Mesendoderm (in vitro differentiated cells): Measurements from ENCODE around the gene E2F3.

Experiments used
- DNase-seq: peaks from one replicate; pipeline ENCODE4 v3.0.0; 2013
- H2AK5ac ChIP-seq: 2 replicates; pipeline ENCODE4 v1.6.1; 2013; ENCODE audit warnings: low read length, inconsistent platforms
- H2BK120ac ChIP-seq: 2 replicates; pipeline ENCODE4 v1.6.1; 2013; ENCODE audit warnings: low read depth, mild to moderate bottlenecking, low read length, moderate library complexity, mixed read lengths
- H2BK15ac ChIP-seq: replicated peaks from 2 replicates; pipeline ENCODE4 v1.6.1; 2013; ENCODE audit warnings: low read depth, mild to moderate bottlenecking, moderate library complexity
- H2BK5ac ChIP-seq: 2 replicates; pipeline ENCODE4 v1.6.1; 2013; ENCODE audit warnings: low read length, inconsistent platforms
- H3K18ac ChIP-seq: 2 replicates; pipeline ENCODE4 v1.6.1; 2013; ENCODE audit warnings: mild to moderate bottlenecking, low read length, mixed read lengths
- H3K23ac ChIP-seq: one replicate; pipeline ENCODE4 v1.6.1; 2013; ENCODE audit warnings: low read length
- H3K27ac ChIP-seq: 2 replicates; pipeline ENCODE4 v1.5.1; 2013; ENCODE audit warnings: low read depth, mild to moderate bottlenecking, inconsistent platforms, low read length, moderate library complexity
- H3K27me3 ChIP-seq: 2 replicates; pipeline ENCODE4 v1.6.1; 2013; ENCODE audit warnings: low read length, control low read depth, mild to moderate bottlenecking, inconsistent platforms; ENCODE audit not compliant: insufficient read depth, poor library complexity
- H3K36me3 ChIP-seq: 2 replicates; pipeline ENCODE4 v1.6.1; 2013; ENCODE audit warnings: low read length, inconsistent platforms; ENCODE audit not compliant: control insufficient read depth, insufficient read depth
- H3K4ac ChIP-seq: one replicate; pipeline ENCODE4 v1.6.1; 2013; ENCODE audit warnings: low read depth, mild to moderate bottlenecking, low read length, moderate library complexity
- H3K4me1 ChIP-seq: 2 replicates; pipeline ENCODE4 v1.6.1; 2013; ENCODE audit warnings: low read depth, low read length, inconsistent platforms; ENCODE audit not compliant: control insufficient read depth
- H3K4me2 ChIP-seq: 2 replicates; pipeline ENCODE4 v1.6.1; 2013; ENCODE audit warnings: low read length
- H3K4me3 ChIP-seq: 2 replicates; pipeline ENCODE4 v1.5.1; 2013; ENCODE audit warnings: mild to moderate bottlenecking, low read length
- H3K56ac ChIP-seq: one replicate; pipeline ENCODE4 v1.6.1; 2013; ENCODE audit warnings: low read length
- H3K79me1 ChIP-seq: 2 replicates; pipeline ENCODE4 v1.6.1; 2013; ENCODE audit warnings: low read length, inconsistent platforms
- H3K79me2 ChIP-seq: 2 replicates; pipeline ENCODE4 v1.6.1; 2013; ENCODE audit warnings: mild to moderate bottlenecking, low read length; ENCODE audit not compliant: control insufficient read depth, insufficient read depth
- H3K9ac ChIP-seq: 2 replicates; pipeline ENCODE4 v1.6.1; 2013; ENCODE audit warnings: low read length, inconsistent platforms
- H4K5ac ChIP-seq: one replicate; pipeline ENCODE4 v1.6.1; 2013; ENCODE audit warnings: low read length
- H4K8ac ChIP-seq: one replicate; pipeline ENCODE4 v1.6.1; 2013; ENCODE audit warnings: low read depth, mild to moderate bottlenecking, control low read depth, low read length, moderate library complexity
- WGBS: extraction: QIAGEN DNeasy Blood & Tissue Kit; methylation state at CpG from one replicate; pipeline ENCODE4 v1.1.7; 2013; ENCODE audit warnings: low lambda C conversion rate, missing lambda C conversion rate; ENCODE audit not compliant: insufficient coverage; ENCODE audit errors: extremely low coverage; 5-methylcytosine and 5-hydroxymethylcytosine counted together

E2F3 gene

DNA sequence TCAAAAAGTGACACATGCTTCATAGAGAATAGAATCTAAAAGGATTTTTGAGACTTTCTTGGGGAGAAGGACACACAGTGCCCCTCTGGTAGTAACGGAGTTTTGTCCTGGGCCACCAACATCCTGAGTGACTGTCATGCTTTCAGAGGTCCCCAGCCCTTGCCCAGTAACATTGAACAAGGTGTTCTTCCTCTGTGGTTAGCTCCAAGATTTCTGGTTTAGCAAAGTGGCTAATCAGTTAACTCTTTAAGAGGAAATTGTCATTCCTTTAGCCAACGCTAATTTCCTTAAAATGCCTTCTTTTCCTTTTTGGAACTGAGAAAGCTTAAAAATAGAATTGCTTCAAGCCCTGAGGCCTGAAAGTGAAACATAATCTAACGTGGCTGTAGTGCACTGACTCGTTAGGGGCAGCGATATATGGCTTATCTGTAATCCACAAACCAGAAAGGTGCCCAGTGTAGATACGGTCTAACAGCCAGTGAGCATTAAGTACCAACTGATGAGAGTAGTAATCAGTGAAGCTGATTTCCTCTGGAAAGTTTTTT is 7.8 kb downstream of the E2F3 start:
- WGBS = no CpG with 5 or more reads among the region's 6 CpGs
- Histone ChIP-seq H3K27me3 (no peaks in the 10 kb centered on the region), H2BK5ac (no peak overlapping the region), H3K18ac (no peak overlapping the region), H3K4me1 (peaks cover 8% of the 10 kb centered on the region), H3K36me3 (no peaks in the 10 kb centered on the region), H3K79me2 (peaks cover 93% of the 10 kb centered on the region), H3K4me2 (no peak overlapping the region), H3K4me3 (no peak overlapping the region), H2BK15ac (no peak overlapping the region), H4K5ac (no peak overlapping the region), H3K23ac (no peak overlapping the region), H3K56ac (no peak overlapping the region), H2AK5ac (no peak overlapping the region), H2BK120ac (no peak overlapping the region), H3K27ac (no peak overlapping the region), H3K4ac (no peak overlapping the region), H3K9ac (no peak overlapping the region), H4K8ac (no peak overlapping the region), H3K79me1 (peaks cover 23% of the 10 kb centered on the region)
- no peak for DNase-seq

DNA sequence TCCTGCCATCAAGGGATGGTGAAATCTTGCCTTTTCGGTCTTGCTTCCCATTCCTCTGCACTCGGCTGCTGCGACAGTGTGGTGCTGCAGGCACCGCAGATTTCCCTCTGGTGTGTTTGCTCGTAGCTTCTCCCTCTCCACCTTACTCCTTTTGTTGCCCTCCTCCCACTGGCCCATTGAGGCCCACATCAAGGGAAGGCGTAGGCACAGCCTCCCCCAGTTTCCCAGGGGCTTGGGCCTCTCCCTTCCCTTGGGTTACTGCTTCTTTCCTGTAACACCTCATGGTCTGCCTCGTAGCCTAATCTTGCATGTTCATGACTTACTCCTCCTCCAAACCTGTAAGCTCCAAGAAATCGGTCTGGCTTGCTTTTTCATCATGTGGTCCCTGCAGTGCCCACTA is 9.9 kb downstream of the E2F3 start:
- no peak overlapping the region for H3K4me2 ChIP-seq
- H3K9ac ChIP-seq = no peak overlapping the region
- H3K4ac ChIP-seq = no peak overlapping the region
- H3K4me3 ChIP-seq = no peak overlapping the region
- H2BK5ac ChIP-seq = no peak overlapping the region
- H3K4me1 ChIP-seq = peaks cover 24% of the 10 kb centered on the region
- no peak overlapping the region for H3K27ac ChIP-seq
- no peak overlapping the region for H2BK120ac ChIP-seq
- no peak overlapping the region for H4K8ac ChIP-seq
- no peak overlapping the region for H3K18ac ChIP-seq
- peaks cover 96% of the 10 kb centered on the region for H3K79me2 ChIP-seq
- no peak overlapping the region for H2AK5ac ChIP-seq
- no peaks in the 10 kb centered on the region for H3K36me3 ChIP-seq
- no peak overlapping the region for H3K56ac ChIP-seq
- no peak overlapping the region for H2BK15ac ChIP-seq
- H3K23ac ChIP-seq = no peak overlapping the region
- no peak for DNase-seq
- no peak overlapping the region for H4K5ac ChIP-seq
- WGBS = no CpG with 5 or more reads among the region's 8 CpGs
- H3K27me3 ChIP-seq = no peaks in the 10 kb centered on the region
- peaks cover 29% of the 10 kb centered on the region for H3K79me1 ChIP-seq

DNA sequence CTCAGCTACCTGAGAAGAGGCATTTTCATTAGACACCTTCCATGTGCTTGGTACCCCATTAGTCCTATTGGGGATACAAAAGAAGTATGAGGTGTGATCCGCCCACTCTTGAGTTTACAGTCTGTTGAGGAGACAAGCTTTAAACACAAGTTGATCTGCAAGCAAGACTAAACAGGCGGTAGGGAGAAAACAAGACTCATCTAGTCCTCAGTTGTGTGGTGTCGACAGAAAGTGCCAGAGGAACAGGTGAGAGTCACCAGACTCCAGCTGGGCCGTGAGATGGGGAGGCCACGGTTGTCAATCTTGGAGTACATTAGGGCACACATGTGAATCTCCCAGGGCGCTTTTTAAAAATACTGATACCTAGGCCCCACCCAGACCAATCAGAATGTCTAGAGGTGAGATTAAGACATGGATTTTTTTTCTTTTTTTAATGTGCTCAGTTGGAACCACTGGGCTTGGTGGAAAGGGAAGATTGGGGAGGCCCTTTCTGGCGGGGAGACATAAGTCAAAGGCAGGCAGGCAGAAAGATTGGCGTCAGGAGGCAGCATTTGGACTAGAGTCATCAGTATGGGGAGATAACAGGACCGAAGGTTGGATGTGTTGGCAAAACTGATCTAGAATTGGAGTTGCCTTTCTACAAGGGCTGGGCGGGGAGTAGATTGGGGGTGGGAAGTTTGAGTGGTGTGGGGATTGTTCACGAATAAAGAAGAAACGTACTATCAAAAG is 10.4 kb downstream of the E2F3 start:
- H2BK120ac ChIP-seq = no peak overlapping the region
- H3K27ac ChIP-seq = no peak overlapping the region
- no peak overlapping the region for H3K18ac ChIP-seq
- H3K4ac ChIP-seq = no peak overlapping the region
- no peak overlapping the region for H3K56ac ChIP-seq
- H2BK5ac ChIP-seq = no peak overlapping the region
- no peak overlapping the region for H3K4me3 ChIP-seq
- H3K9ac ChIP-seq = no peak overlapping the region
- H3K79me1 ChIP-seq = peaks cover 28% of the 10 kb centered on the region
- no peak overlapping the region for H4K8ac ChIP-seq
- H3K4me2 ChIP-seq = no peak overlapping the region
- no peak overlapping the region for H2BK15ac ChIP-seq
- H3K27me3 ChIP-seq = no peaks in the 10 kb centered on the region
- H4K5ac ChIP-seq = no peak overlapping the region
- H3K36me3 ChIP-seq = no peaks in the 10 kb centered on the region
- 100% methylated on average over 2 of the region's 12 CpGs for WGBS
- no peak for DNase-seq
- H2AK5ac ChIP-seq = no peak overlapping the region
- no peak overlapping the region for H3K23ac ChIP-seq
- H3K79me2 ChIP-seq = peaks cover 96% of the 10 kb centered on the region
- H3K4me1 ChIP-seq = peaks cover 24% of the 10 kb centered on the region

DNA sequence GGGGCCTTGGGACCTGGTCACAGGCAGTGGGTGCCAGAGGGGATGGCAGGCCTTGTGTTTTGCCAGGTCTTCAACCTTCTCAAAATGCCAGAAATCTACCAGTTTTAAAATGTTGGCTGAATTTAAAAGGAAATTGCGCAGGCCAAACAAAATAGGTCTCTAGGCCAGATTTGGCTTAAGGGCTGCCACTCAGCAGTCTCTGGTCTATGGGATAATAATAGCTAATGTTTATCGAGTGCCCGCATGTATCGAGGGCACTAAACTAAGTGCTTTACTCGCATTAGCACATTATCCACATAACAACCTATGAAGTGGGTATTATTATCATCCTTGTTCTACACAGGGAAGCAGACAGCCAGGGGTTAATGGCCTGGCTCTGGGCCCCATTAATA is 11.0 kb downstream of the E2F3 start:
- Histone ChIP-seq H2BK120ac (no peak overlapping the region), H3K4me3 (no peak overlapping the region), H3K23ac (no peak overlapping the region), H3K56ac (no peak overlapping the region), H3K18ac (no peak overlapping the region), H2BK5ac (no peak overlapping the region), H2AK5ac (no peak overlapping the region), H2BK15ac (no peak overlapping the region), H3K4me1 (peaks cover 26% of the 10 kb centered on the region), H3K27me3 (no peaks in the 10 kb centered on the region), H4K8ac (no peak overlapping the region), H4K5ac (no peak overlapping the region), H3K4ac (no peak overlapping the region), H3K79me1 (peaks cover 28% of the 10 kb centered on the region), H3K27ac (no peak overlapping the region), H3K9ac (no peak overlapping the region), H3K4me2 (no peak overlapping the region), H3K36me3 (no peaks in the 10 kb centered on the region), H3K79me2 (peaks cover 94% of the 10 kb centered on the region)
- WGBS = no CpG with 5 or more reads among the region's 5 CpGs
- DNase-seq = no peak

DNA sequence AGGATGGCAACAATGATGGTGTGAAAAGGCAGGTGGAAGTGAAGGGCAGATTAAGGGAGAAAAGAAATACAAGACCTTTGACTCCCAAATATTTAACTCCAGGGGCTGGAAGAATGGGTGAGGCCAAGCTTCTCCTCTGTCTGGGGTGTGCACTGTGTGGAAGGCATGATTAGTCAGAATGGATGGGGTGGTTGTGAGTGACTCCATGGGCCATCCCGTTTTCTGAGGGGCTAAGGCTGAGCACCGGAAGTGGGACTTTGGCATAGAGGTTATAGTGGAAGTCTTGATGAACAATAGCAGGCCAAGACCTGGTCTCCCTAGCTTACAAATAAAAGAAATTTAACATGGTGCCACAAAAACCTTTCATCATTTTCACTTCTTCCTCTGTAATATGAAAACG is 12.1 kb downstream of the E2F3 start:
- Histone ChIP-seq H3K79me2 (peaks cover 93% of the 10 kb centered on the region), H2BK15ac (no peak overlapping the region), H4K8ac (no peak overlapping the region), H3K4ac (no peak overlapping the region), H3K4me3 (no peak overlapping the region), H3K4me1 (peaks cover 27% of the 10 kb centered on the region), H3K18ac (no peak overlapping the region), H3K23ac (no peak overlapping the region), H2AK5ac (no peak overlapping the region), H2BK5ac (no peak overlapping the region), H3K79me1 (peaks cover 29% of the 10 kb centered on the region), H3K27me3 (no peaks in the 10 kb centered on the region), H4K5ac (no peak overlapping the region), H3K9ac (no peak overlapping the region), H3K27ac (no peak overlapping the region), H3K4me2 (no peak overlapping the region), H2BK120ac (no peak overlapping the region), H3K56ac (no peak overlapping the region), H3K36me3 (no peaks in the 10 kb centered on the region)
- no CpG with 5 or more reads among the region's 3 CpGs for WGBS
- DNase-seq = no peak

DNA sequence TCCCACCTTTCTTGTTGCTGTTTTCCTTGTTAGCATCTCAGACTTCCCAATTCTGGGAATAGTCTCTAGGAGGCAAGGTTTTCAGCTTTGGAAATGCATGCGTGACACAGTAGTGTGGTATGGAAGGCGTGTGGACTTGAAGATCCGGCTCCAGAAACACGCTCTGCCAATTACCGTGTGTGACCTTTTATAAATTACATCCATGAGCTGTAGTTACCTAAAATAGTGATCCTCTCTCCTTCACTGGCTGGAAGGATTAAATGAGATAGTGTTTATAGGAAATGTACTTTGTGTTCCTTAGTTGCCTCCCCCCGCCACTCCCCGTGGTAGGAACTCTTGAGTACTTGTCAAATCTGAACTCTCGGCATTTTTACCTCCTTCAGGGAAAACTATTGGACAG is 13.0 kb downstream of the E2F3 start:
- H4K8ac ChIP-seq = no peak overlapping the region
- H3K18ac ChIP-seq = no peak overlapping the region
- H3K27me3 ChIP-seq = no peaks in the 10 kb centered on the region
- H3K4me3 ChIP-seq = no peak overlapping the region
- WGBS = no CpG with 5 or more reads among the region's 8 CpGs
- no peak for DNase-seq
- H3K4ac ChIP-seq = no peak overlapping the region
- no peak overlapping the region for H3K56ac ChIP-seq
- H3K79me1 ChIP-seq = peaks cover 29% of the 10 kb centered on the region
- no peak overlapping the region for H3K27ac ChIP-seq
- no peak overlapping the region for H3K9ac ChIP-seq
- no peak overlapping the region for H3K4me2 ChIP-seq
- no peak overlapping the region for H2BK5ac ChIP-seq
- no peak overlapping the region for H4K5ac ChIP-seq
- H3K4me1 ChIP-seq = peaks cover 27% of the 10 kb centered on the region
- no peak overlapping the region for H2AK5ac ChIP-seq
- peaks cover 93% of the 10 kb centered on the region for H3K79me2 ChIP-seq
- H2BK120ac ChIP-seq = no peak overlapping the region
- no peaks in the 10 kb centered on the region for H3K36me3 ChIP-seq
- H2BK15ac ChIP-seq = no peak overlapping the region
- no peak overlapping the region for H3K23ac ChIP-seq
